Heart left ventricle (tissue), 13 donors: Measurements from ENCODE around the gene MRTFA.

Experiments used
- POLR2A ChIP-seq, 2 donors: fragments of 450-650 bp; IDR thresholded peaks; one replicate each; pipeline ENCODE4 v1.6.1; 2017; ENCODE audit warnings: antibody characterized with exemption in 2 of 2, mild to moderate bottlenecking in 2 of 2, moderate library complexity in 2 of 2
- TF ChIP-seq, protein P1 (sequence below), 12 donors: fragments of 200-600 bp; sonication (generic) in 4 of 12; IDR thresholded peaks; one replicate each; pipeline versions ENCODE4 v1.5.0 to v1.8.0; 2018 to 2022; ENCODE audit warnings: antibody characterized with exemption in 12 of 12, mild to moderate bottlenecking in 5 of 12
- donor health status: ischemic (EF 13 %, LVEDD 7.1; RV severe dilation, severe dysfunction).
- donor health status: DM: no; HTN: yes; CAD: no.
- donor health status: DM: no; HTN: no; CAD: no.
- donor health status: ischemic (EF 25% LVEDD 6.9; RV normal size, moderate dysfunction).
- donor health status: ischemic (EF 25% LVEDD 5.7; RV mildly dilated, moderate dysfunction).
- donor health status: ischemic (EF 35%, LVEDD 5.7; RV mildly dilated, moderate dysfunction).
- donor health status: nonischemic (EF 11% LVEDD 7.7; RV severe dilation, severe dysfunction).
- donor health status: DM: yes; HTN: yes; CAD: no.
- donor health status: PGD.
- donor health status: ischemic (EF 29% LVEDD 5.4; RV normal size, mild dysfunction).
- donor health status: nonischemic (EF 23%, LVEDD 6.1; RV moderate dilation, normal function).

DNA sequence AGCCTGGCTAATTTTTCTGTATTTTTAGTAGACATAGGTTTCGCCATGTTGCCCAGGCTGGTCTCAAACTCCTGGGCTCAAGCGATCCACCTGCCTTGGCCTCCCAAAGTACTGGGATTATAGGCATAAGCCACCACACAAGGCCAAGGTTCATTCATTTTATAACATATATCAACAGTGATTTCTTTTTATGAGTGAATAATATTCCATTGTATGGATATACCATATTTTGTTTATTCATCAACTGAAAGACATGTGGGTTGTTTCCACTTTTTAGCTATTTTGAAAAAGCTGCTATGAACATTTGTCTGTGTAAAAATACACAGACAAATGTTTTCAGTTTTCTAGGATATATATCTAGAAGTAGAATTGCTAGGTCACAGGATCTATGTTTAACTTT lies 116.0 kb downstream of the MRTFA start:
- TF ChIP-seq, protein P1, sequence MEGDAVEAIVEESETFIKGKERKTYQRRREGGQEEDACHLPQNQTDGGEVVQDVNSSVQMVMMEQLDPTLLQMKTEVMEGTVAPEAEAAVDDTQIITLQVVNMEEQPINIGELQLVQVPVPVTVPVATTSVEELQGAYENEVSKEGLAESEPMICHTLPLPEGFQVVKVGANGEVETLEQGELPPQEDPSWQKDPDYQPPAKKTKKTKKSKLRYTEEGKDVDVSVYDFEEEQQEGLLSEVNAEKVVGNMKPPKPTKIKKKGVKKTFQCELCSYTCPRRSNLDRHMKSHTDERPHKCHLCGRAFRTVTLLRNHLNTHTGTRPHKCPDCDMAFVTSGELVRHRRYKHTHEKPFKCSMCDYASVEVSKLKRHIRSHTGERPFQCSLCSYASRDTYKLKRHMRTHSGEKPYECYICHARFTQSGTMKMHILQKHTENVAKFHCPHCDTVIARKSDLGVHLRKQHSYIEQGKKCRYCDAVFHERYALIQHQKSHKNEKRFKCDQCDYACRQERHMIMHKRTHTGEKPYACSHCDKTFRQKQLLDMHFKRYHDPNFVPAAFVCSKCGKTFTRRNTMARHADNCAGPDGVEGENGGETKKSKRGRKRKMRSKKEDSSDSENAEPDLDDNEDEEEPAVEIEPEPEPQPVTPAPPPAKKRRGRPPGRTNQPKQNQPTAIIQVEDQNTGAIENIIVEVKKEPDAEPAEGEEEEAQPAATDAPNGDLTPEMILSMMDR (IDR thresholded peaks at IDR 0.05), result no peak
- TF ChIP-seq POLR2A (IDR thresholded peaks at IDR 0.05), result no peak
